GM12801 (cell line): Measurements from ENCODE around the gene KLHL4.

ENCODE experiments used
- CTCF ChIP-seq: IDR thresholded peaks from one replicate; pipeline ENCODE4 v1.5.1; 2011; ENCODE audit warnings: control low read depth; ENCODE audit not compliant: insufficient read length; ENCODE audit errors: extremely low read depth

Gene KLHL4

GRCh38 chrX:87517571-87518141 is at the start of gene KLHL4:
Gene KLHL4, plus strand, starts transcription at chrX:87517802. Its CDS starts 92 bp downstream, at chrX:87517894.
- no peak for TF ChIP-seq CTCF

GRCh38 chrX:87468941-87469340 is 48.7 kb upstream of the KLHL4 start:
- TF ChIP-seq CTCF = no peak

GRCh38 chrX:87475793-87476192 is 41.8 kb upstream of the KLHL4 start:
- TF ChIP-seq CTCF = no peak

- no peak for TF ChIP-seq CTCF
Measured at GRCh38 chrX:87489071-87489470, 28.5 kb upstream of the KLHL4 start.

- TF ChIP-seq CTCF = no peak
Measured at GRCh38 chrX:87515836-87516235, 1.8 kb upstream of the KLHL4 start.

GRCh38 chrX:87516717-87517121 is 883 bp upstream of the KLHL4 start:
- TF ChIP-seq CTCF = no peak

- no peak for TF ChIP-seq CTCF
Measured at GRCh38 chrX:87518504-87518903, 902 bp downstream of the KLHL4 start.
